IPS DF 6.9 (cell line): ENCODE measurements around the gene NOTCH3.

ENCODE experiments used
- DNase-seq: peaks from one replicate; pipeline ENCODE4 v3.0.0-alpha.2; 2013; ENCODE audit warnings: low read depth, low spot score
- H3K27ac ChIP-seq: one replicate; pipeline ENCODE4 v1.5.1; 2013; ENCODE audit warnings: low read length, control low read depth
- H3K27me3 ChIP-seq: 2 replicates; pipeline ENCODE4 v1.6.1; 2013; ENCODE audit warnings: mild to moderate bottlenecking, low read length; ENCODE audit not compliant: control insufficient read depth, insufficient read depth
- H3K36me3 ChIP-seq: 2 replicates; pipeline ENCODE4 v1.6.1; 2013; ENCODE audit warnings: low read length; ENCODE audit not compliant: control insufficient read depth, insufficient read depth
- H3K4me1 ChIP-seq: 2 replicates; pipeline ENCODE4 v1.6.1; 2013; ENCODE audit warnings: low read length; ENCODE audit not compliant: control insufficient read depth, insufficient read depth
- H3K4me3 ChIP-seq: 2 replicates; pipeline ENCODE4 v1.5.1; 2013; ENCODE audit warnings: mild to moderate bottlenecking, low read length
- H3K9me3 ChIP-seq: 2 replicates; pipeline ENCODE4 v1.6.1; 2013; ENCODE audit warnings: low read length, inconsistent platforms; ENCODE audit not compliant: control insufficient read depth, insufficient read depth
- WGBS: extraction: QIAGEN DNeasy Blood & Tissue Kit; methylation state at CpG from one replicate; pipeline ENCODE4 v1.1.7; 2013; ENCODE audit warnings: mixed read lengths, missing lambda C conversion rate; ENCODE audit not compliant: insufficient read length, insufficient coverage; 5-methylcytosine and 5-hydroxymethylcytosine counted together

NOTCH3 gene

DNA sequence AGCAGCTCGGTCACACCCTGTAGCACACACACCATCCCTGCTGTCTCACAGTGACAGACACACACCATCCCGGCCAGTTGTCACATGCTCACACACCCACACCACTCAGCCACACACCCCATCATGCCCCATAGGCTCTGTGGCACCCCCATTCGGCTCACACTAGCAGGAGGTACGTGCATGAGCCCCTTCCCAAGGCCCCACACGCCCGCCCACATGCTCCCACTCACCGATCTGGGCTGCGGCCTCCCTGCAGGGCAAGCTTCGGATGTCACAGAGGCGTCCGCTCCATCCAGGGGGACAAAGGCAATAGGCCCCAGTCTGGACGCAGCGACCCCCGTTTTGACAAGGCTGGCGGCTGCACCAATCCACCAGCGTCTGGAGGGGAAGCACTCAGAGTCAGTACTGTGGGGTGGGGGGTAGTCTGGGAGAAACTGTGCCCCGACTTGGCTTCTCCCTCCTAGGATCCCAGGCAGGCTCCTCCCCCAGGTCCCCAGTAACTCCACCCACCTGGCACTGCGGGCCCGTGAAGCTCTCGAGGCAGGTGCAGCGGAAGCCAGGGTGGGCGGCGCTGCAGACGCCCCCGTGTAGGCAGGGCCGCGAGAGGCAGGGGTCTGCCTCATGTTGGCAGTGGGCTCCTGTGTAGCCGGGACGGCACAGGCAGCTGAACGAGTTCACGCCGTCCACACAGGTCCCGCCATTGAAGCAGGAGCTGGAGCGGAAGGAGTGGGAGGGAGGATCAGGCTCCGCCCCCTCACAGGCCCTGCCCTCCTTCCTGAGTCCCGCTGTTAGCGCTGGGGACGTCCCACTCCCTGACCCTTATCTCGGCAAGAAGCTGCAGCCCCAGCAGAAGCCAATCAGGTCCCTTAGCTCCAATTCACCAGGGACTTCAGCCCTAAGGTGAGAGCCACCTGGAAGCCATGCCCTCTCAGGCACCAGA lies 20.1 kb downstream of the NOTCH3 start:
- H3K4me3 ChIP-seq: no peak overlapping the region
- H3K27me3 ChIP-seq: no peaks in the 10 kb centered on the region
- H3K36me3 ChIP-seq: peaks cover 43% of the 10 kb centered on the region
- no CpG with 5 or more reads among the region's 39 CpGs for WGBS
- no peak for DNase-seq
- no peak overlapping the region for H3K27ac ChIP-seq
- peaks cover 6% of the 10 kb centered on the region for H3K4me1 ChIP-seq
- no peaks in the 10 kb centered on the region for H3K9me3 ChIP-seq

DNA sequence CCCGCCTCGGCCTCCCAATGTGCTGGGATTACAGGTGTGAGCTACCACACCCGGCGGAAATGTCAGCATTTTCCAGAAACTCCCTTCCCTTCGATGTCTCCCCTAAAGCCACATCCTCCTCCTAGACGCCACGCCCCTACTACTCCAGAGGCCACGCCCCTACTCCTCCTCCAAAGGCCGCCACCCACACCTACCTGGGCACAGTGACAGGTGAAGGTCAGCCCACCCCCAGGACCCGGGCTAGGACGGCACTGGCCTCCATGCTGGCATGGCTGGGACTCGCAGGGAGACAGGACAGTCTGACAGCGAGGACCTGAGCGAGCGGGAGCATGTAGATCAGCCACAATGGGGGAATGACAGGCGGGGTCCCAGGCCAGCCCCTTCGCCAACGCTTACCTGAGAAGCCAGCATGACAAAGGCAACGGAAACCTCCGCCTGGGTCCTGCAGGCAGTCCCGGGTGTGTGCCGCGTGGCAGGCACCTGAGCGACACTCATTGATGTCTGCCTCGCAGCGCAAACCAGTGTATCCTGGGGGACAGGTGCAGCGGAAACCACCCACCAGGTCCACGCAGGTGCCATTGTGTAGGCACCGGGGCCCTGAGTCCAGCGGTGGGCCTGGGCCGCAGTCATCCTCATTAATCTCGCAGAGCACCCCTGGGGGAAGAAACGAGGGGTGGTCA lies 22.0 kb downstream of the NOTCH3 start:
- DNase-seq: no peak
- Histone ChIP-seq H3K27ac (no peak overlapping the region), H3K36me3 (peaks cover 35% of the 10 kb centered on the region), H3K27me3 (no peaks in the 10 kb centered on the region), H3K4me1 (peaks cover 6% of the 10 kb centered on the region), H3K9me3 (no peaks in the 10 kb centered on the region), H3K4me3 (no peak overlapping the region)
- no CpG with 5 or more reads among the region's 33 CpGs for WGBS

- H3K9me3 ChIP-seq: no peaks in the 10 kb centered on the region
- H3K4me1 ChIP-seq: peaks cover 6% of the 10 kb centered on the region
- peak overlapping the region; percentile 7; the same call in 1 of the 2 replicates for H3K4me3 ChIP-seq
- WGBS: no CpG with 5 or more reads among the region's 92 CpGs
- H3K27ac ChIP-seq: no peak overlapping the region
- H3K27me3 ChIP-seq: no peaks in the 10 kb centered on the region
- H3K36me3 ChIP-seq: peaks cover 37% of the 10 kb centered on the region
- no peak for DNase-seq
These were observed 23.3 kb downstream of the NOTCH3 start for GRCh38 chr19:15177269-15178116.

DNA sequence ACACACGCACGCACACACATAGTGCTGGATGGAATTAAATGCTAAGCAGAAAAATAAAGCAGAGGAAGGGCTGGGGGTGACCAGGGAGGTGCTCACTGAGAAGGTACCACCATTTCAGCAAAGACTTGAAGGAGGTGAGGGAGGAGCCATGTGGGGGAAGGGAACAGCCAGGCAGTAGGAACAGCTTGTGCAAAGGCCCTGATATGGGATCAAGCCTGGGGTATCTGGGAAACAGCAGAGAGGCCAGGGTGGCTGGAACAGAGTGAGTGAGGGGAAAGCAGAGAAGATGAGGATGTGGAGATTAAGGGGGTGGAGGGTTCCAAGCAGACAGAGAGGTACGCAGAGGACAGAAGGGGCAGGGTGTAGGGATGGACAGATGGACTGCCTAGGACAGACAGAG lies 25.2 kb downstream of the NOTCH3 start:
- Histone ChIP-seq H3K27me3 (no peaks in the 10 kb centered on the region), H3K4me3 (no peak overlapping the region), H3K4me1 (peaks cover 1% of the 10 kb centered on the region; the same call in 1 of the 2 replicates), H3K27ac (no peak overlapping the region), H3K9me3 (no peaks in the 10 kb centered on the region), H3K36me3 (peaks cover 31% of the 10 kb centered on the region)
- DNase-seq: no peak
- no CpG with 5 or more reads among the region's 3 CpGs for WGBS

GRCh38 chr19:15173746-15174404 lies 26.9 kb downstream of the NOTCH3 start:
- H3K27ac ChIP-seq: no peak overlapping the region
- H3K27me3 ChIP-seq: no peaks in the 10 kb centered on the region
- peaks cover 1% of the 10 kb centered on the region; the same call in 1 of the 2 replicates for H3K4me1 ChIP-seq
- WGBS: no CpG with 5 or more reads among the region's 37 CpGs
- H3K36me3 ChIP-seq: peaks cover 21% of the 10 kb centered on the region
- H3K4me3 ChIP-seq: no peak overlapping the region
- H3K9me3 ChIP-seq: no peaks in the 10 kb centered on the region
- no peak for DNase-seq

DNA sequence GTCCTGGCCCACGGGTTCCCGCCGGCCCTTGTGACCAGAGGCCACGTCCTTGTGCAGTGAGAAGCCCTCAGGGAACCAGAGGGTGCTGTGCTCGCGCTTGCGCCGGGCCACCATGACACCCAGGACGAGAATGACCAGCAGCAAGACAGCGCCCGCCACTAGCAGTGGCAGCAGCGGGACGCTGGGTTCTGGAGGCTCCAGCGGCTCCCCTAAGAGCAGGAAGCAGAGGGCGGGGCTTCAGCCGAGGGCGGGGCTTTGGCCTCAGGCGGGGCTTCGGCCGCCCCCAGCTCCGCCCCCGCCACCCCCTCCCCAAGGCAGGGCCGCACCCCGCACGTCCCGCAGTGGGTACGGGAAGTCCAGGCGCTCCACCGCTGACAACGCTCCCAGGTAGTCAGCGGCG lies 30.4 kb downstream of the NOTCH3 start:
- H3K4me1 ChIP-seq: no peaks in the 10 kb centered on the region; the same call in 1 of the 2 replicates
- DNase-seq: no peak
- WGBS: no CpG with 5 or more reads among the region's 32 CpGs
- no peak overlapping the region for H3K4me3 ChIP-seq
- H3K36me3 ChIP-seq: peaks cover 31% of the 10 kb centered on the region
- H3K27me3 ChIP-seq: no peaks in the 10 kb centered on the region
- no peak overlapping the region for H3K27ac ChIP-seq
- H3K9me3 ChIP-seq: peaks cover 5% of the 10 kb centered on the region

DNA sequence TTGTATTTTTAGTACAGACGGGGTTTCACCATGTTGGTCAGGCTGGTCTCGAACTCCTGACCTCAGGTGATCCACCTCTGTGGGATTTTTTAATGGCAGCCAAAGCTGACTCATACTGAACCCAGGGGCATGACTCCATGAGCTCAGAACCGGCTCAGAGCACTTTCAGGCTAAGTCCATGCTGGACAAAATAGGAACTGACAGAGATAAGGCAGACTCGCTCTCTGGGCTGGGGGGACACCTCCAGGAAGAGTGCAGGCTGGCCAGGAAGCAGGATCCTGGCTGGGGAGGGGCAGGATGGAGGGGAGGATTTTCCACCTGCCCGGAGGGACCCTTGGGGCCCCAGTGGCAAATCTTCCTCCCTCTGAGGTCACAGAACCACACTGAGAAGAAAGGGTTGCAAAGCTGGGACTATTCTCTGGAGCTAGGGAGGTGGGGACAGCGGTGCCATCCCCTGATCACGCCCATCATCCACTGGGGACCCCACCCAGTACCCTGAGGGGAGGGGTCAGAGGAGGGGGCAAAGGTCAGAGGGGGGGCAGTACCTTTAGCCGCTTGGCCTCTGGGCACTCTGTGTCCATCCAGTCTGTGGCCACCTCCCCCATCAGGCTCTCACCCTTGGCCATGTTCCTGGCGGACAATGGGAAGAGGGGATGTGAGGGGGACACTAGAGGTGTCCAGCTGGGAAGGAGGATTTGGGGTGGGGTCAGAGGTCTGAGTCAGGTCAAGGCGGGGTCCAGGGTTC lies 31.1 kb downstream of the NOTCH3 start:
- H3K4me1 ChIP-seq: no peaks in the 10 kb centered on the region; the same call in 1 of the 2 replicates
- peaks cover 7% of the 10 kb centered on the region for H3K9me3 ChIP-seq
- H3K36me3 ChIP-seq: peaks cover 36% of the 10 kb centered on the region
- no CpG with 5 or more reads among the region's 10 CpGs for WGBS
- no peak overlapping the region for H3K4me3 ChIP-seq
- H3K27ac ChIP-seq: no peak overlapping the region
- H3K27me3 ChIP-seq: no peaks in the 10 kb centered on the region
- no peak for DNase-seq

GRCh38 chr19:15166700-15167099 lies 34.1 kb downstream of the NOTCH3 start:
- Histone ChIP-seq H3K4me1 (no peaks in the 10 kb centered on the region; the same call in 1 of the 2 replicates), H3K36me3 (peaks cover 41% of the 10 kb centered on the region), H3K9me3 (peaks cover 7% of the 10 kb centered on the region), H3K4me3 (no peak overlapping the region), H3K27me3 (no peaks in the 10 kb centered on the region), H3K27ac (no peak overlapping the region)
- no peak for DNase-seq
- WGBS: no CpG with 5 or more reads among the region's 4 CpGs
